ENCODE results near the gene EPN1. TPM values are rescaled to one million over a fixed set of nuclear protein-coding genes. Genes with fewer than 3 reads are reported as not detected.

The EPN1 gene
- total and polyA plus RNA-seq, 5 donors from 2014 or later: 6.3 to 46.1 (median 8.1) TPM

DNA sequence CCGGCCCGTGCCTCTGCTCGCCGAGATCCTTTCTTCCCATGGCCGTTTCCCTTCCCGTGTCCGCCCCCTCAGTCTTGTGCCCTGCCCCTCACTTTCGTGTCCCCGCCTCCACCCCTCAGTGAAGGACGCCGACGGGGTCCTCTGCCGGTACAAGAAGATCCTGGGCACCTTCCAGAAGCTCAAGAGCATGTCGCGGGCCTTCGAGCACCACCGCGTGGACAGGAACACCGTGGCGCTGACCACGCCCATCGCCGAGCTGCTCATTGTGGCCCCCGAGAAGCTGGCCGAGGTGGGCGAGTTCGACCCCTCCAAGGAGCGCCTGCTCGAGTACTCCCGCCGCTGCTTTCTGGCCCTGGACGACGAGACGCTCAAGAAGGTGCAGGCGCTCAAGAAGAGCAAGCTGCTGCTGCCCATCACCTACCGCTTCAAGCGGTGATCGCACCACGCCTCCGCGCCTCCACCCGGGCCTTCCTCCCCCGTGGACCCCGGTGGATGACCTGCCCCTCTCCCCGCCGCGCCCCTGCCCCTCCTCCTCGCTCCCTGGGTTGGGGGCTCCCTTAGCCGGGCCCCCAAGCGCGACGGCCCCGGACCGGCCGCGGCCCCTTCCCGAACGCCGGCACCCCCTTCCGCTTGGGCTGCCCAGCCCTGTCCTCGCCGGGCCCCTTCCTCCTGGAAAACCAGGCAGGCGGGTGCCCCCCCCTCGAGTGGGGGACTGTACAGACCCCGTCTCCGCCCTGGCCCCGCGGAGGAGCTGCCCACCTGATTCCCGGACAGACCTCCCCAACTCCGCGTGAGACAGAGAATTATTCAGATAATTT, 22.5 kb upstream of the EPN1 start:
- H3K27ac ChIP-seq (ENCODE audit: insufficient read depth, low read length, poor library complexity, severe bottlenecking): peak overlapping the region; percentile 100

DNA sequence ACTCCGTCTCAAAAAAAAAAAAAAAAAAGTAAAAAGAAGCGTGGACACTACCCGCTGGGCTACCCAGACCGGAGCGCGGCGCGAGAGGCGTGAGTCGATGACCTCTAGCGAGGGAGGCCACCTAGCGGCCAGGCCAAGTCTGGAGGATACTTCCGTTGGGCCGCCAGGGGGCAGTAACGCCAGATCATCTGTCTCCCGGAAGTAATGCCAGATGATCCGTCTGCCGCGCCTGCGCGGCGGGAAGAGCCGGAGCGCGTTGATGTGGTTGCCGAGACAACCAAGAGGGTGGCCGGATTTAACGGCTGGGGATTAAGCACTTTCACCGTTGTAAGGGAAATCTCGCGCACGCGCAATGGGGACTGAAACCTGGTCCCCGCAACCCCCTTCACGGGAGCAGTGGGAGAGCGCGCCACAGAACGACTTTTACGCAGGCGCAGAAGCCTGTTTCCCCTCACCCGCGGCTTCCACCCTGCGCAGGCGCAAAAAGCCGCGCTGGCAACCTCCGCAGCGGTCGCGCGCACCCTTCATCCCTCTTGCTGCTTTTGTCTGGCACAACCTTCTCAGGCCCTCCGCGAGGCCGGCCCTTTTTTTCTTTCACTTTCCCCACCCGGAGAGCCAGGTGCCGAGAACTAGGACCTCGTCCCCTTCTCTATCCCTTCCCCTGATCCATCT, 21.2 kb upstream of the EPN1 start:
- peaks cover 0 to 2% (median 0%) of the 10 kb centered on the region in 7 donors for H3K9me3 Mint-ChIP-seq
- H3K27ac Mint-ChIP-seq: peak overlapping the region; percentile 98 to 99 (median 98)
- H3K27me3 Mint-ChIP-seq: peaks cover 14% of the 10 kb centered on the region
- peaks cover 39% of the 10 kb centered on the region for H3K4me1 ChIP-seq (ENCODE audit: control insufficient read depth, insufficient read depth, low read length, poor library complexity, severe bottlenecking)
- ATAC-seq (ENCODE audit: low read depth in 2 of 2): peak; percentile 48 to 55
- H3K27ac ChIP-seq (ENCODE audit: insufficient read depth, low read length, poor library complexity, severe bottlenecking): peak overlapping the region; percentile 100
- no peaks in the 10 kb centered on the region for H3K9me3 ChIP-seq (ENCODE audit: control insufficient read depth in 2 of 2, low read length in 2 of 2)
- peaks cover 12% of the 10 kb centered on the region for H3K36me3 Mint-ChIP-seq
- no peaks in the 10 kb centered on the region for H3K27me3 ChIP-seq (ENCODE audit: control insufficient read depth, insufficient read depth, low read length)
- H3K36me3 ChIP-seq (ENCODE audit: control insufficient read depth, insufficient read depth, low read length): peaks cover 5% of the 10 kb centered on the region
- H3K4me1 Mint-ChIP-seq: peaks cover 7 to 49% (median 29%) of the 10 kb centered on the region in 4 donors
- H3K4me3 Mint-ChIP-seq: peak overlapping the region; percentile 91 to 97 (median 94)
- peak overlapping the region; percentile 85 for H3K4me3 ChIP-seq (ENCODE audit: low read depth, low read length)
- peak; percentile 99 for DNase-seq

More for the DNA sequence above, 22.5 kb upstream of the EPN1 start:
- Mint-ChIP-seq H3K36me3 (peaks cover 7% of the 10 kb centered on the region), H3K27me3 (peaks cover 14% of the 10 kb centered on the region), H3K4me3 (peak overlapping the region in 1 of 4 donors; percentile 13), H3K4me1 (peaks cover 3 to 44% (median 22%) of the 10 kb centered on the region in 4 donors), H3K27ac (no peak overlapping the region), H3K9me3 (peaks cover 0 to 2% (median 0%) of the 10 kb centered on the region in 7 donors)
- no peak overlapping the region for H3K4me3 ChIP-seq (ENCODE audit: low read depth, low read length)
- ATAC-seq (ENCODE audit: low read depth in 2 of 2) (no peak), DNase-seq (no peak)
- peaks cover 38% of the 10 kb centered on the region for H3K4me1 ChIP-seq (ENCODE audit: control insufficient read depth, insufficient read depth, low read length, poor library complexity, severe bottlenecking)
- no peaks in the 10 kb centered on the region for H3K9me3 ChIP-seq (ENCODE audit: control insufficient read depth in 2 of 2, low read length in 2 of 2)
- H3K36me3 ChIP-seq (ENCODE audit: control insufficient read depth, insufficient read depth, low read length): no peaks in the 10 kb centered on the region
- H3K27me3 ChIP-seq (ENCODE audit: control insufficient read depth, insufficient read depth, low read length): no peaks in the 10 kb centered on the region

GRCh38 chr19:55654323-55654867, 20.6 kb upstream of the EPN1 start:
- Mint-ChIP-seq H3K4me1 (peaks cover 7 to 50% (median 31%) of the 10 kb centered on the region in 4 donors), H3K27ac (peak overlapping the region; percentile 98 to 99 (median 98)), H3K36me3 (peaks cover 14% of the 10 kb centered on the region), H3K9me3 (peaks cover 0 to 2% (median 0%) of the 10 kb centered on the region in 7 donors), H3K4me3 (peak overlapping the region; percentile 91 to 97 (median 94)), H3K27me3 (peaks cover 14% of the 10 kb centered on the region)
- H3K27ac ChIP-seq (ENCODE audit: insufficient read depth, low read length, poor library complexity, severe bottlenecking): peak overlapping the region; percentile 100
- H3K36me3 ChIP-seq (ENCODE audit: control insufficient read depth, insufficient read depth, low read length): peaks cover 10% of the 10 kb centered on the region
- peak; percentile 78 to 80 for ATAC-seq (ENCODE audit: low read depth in 2 of 2)
- peak overlapping the region; percentile 85 for H3K4me3 ChIP-seq (ENCODE audit: low read depth, low read length)
- H3K4me1 ChIP-seq (ENCODE audit: control insufficient read depth, insufficient read depth, low read length, poor library complexity, severe bottlenecking): peaks cover 40% of the 10 kb centered on the region
- H3K27me3 ChIP-seq (ENCODE audit: control insufficient read depth, insufficient read depth, low read length): no peaks in the 10 kb centered on the region
- peak; percentile 99 to 100 (median 100) for DNase-seq
- no peaks in the 10 kb centered on the region for H3K9me3 ChIP-seq (ENCODE audit: control insufficient read depth in 2 of 2, low read length in 2 of 2)

GRCh38 chr19:55654868-55655647, 20.0 kb upstream of the EPN1 start, which contains the start of gene U2AF2:
TSS of gene U2AF2 (plus strand) at chr19:55655035. CDS start at chr19:55655105, 70 bp downstream.
- DNase-seq (peak; percentile 89 to 95 (median 92)), ATAC-seq (ENCODE audit: low read depth in 2 of 2) (peak in 1 of 2 donors; percentile 4)
- no peaks in the 10 kb centered on the region for H3K27me3 ChIP-seq (ENCODE audit: control insufficient read depth, insufficient read depth, low read length)
- Mint-ChIP-seq H3K4me3 (peak within 1 kb of the TSS; percentile 91 to 97 (median 94)), H3K36me3 (peaks cover 19% of the 10 kb centered on the region), H3K4me1 (peaks cover 7 to 50% (median 34%) of the 10 kb centered on the region in 4 donors), H3K9me3 (peaks cover 0 to 2% (median 0%) of the 10 kb centered on the region in 7 donors), H3K27me3 (peaks cover 14% of the 10 kb centered on the region), H3K27ac (peak within 1 kb of the TSS; percentile 98 to 99 (median 98))
- H3K4me3 ChIP-seq (ENCODE audit: low read depth, low read length): peak within 1 kb of the TSS; percentile 93
- peak within 1 kb of the TSS; percentile 100 for H3K27ac ChIP-seq (ENCODE audit: insufficient read depth, low read length, poor library complexity, severe bottlenecking)
- no peaks in the 10 kb centered on the region for H3K9me3 ChIP-seq (ENCODE audit: control insufficient read depth in 2 of 2, low read length in 2 of 2)
- peaks cover 17% of the 10 kb centered on the region for H3K36me3 ChIP-seq (ENCODE audit: control insufficient read depth, insufficient read depth, low read length)
- H3K4me1 ChIP-seq (ENCODE audit: control insufficient read depth, insufficient read depth, low read length, poor library complexity, severe bottlenecking): peaks cover 46% of the 10 kb centered on the region

- peaks cover 19% of the 10 kb centered on the region for H3K36me3 Mint-ChIP-seq
These were observed 19.4 kb upstream of the EPN1 start for GRCh38 chr19:55655648-55656040.

DNA sequence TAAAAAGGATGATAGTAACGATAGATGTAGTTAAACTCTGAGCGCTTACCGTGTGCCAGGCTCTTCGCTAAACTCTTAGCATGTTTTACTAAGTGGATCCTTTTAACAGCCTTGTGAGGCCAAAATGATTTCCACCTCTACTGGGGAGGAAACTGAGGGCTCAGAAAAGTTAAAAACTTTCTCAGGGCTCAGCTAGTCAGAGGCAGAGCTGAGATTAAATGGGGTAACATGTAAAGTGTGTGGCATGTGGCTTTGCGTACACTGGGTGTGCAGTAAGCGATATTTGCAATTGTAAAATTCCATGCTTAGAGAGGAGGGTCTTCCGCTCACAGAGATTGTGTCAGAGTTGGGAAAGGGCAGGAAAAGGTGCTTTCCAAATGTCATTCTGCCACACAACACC, 18.5 kb upstream of the EPN1 start:
- Mint-ChIP-seq H3K27ac (peak overlapping the region in 2 of 3 donors; percentile 98), H3K4me3 (peak overlapping the region; percentile 91 to 97 (median 94)), H3K4me1 (peaks cover 7 to 52% (median 34%) of the 10 kb centered on the region in 4 donors), H3K27me3 (peaks cover 14% of the 10 kb centered on the region), H3K9me3 (peaks cover 0 to 2% (median 0%) of the 10 kb centered on the region in 7 donors), H3K36me3 (peaks cover 19% of the 10 kb centered on the region)
- H3K9me3 ChIP-seq (ENCODE audit: control insufficient read depth in 2 of 2, low read length in 2 of 2): no peaks in the 10 kb centered on the region
- peak overlapping the region; percentile 100 for H3K27ac ChIP-seq (ENCODE audit: insufficient read depth, low read length, poor library complexity, severe bottlenecking)
- peak overlapping the region; percentile 93 for H3K4me3 ChIP-seq (ENCODE audit: low read depth, low read length)
- no peaks in the 10 kb centered on the region for H3K27me3 ChIP-seq (ENCODE audit: control insufficient read depth, insufficient read depth, low read length)
- DNase-seq (no peak), ATAC-seq (ENCODE audit: low read depth in 2 of 2) (no peak)
- peaks cover 50% of the 10 kb centered on the region for H3K4me1 ChIP-seq (ENCODE audit: control insufficient read depth, insufficient read depth, low read length, poor library complexity, severe bottlenecking)
- H3K36me3 ChIP-seq (ENCODE audit: control insufficient read depth, insufficient read depth, low read length): peaks cover 30% of the 10 kb centered on the region

More at GRCh38 chr19:55655648-55656040, 19.4 kb upstream of the EPN1 start:
- no peaks in the 10 kb centered on the region for H3K9me3 ChIP-seq (ENCODE audit: control insufficient read depth in 2 of 2, low read length in 2 of 2)
- peaks cover 7 to 49% (median 34%) of the 10 kb centered on the region in 4 donors for H3K4me1 Mint-ChIP-seq
- peaks cover 46% of the 10 kb centered on the region for H3K4me1 ChIP-seq (ENCODE audit: control insufficient read depth, insufficient read depth, low read length, poor library complexity, severe bottlenecking)
- DNase-seq: no peak
- peak overlapping the region; percentile 93 for H3K4me3 ChIP-seq (ENCODE audit: low read depth, low read length)
- no peak for ATAC-seq (ENCODE audit: low read depth in 2 of 2)
- H3K27ac ChIP-seq (ENCODE audit: insufficient read depth, low read length, poor library complexity, severe bottlenecking): peak overlapping the region; percentile 100
- peak overlapping the region; percentile 91 to 97 (median 94) for H3K4me3 Mint-ChIP-seq
- H3K27me3 ChIP-seq (ENCODE audit: control insufficient read depth, insufficient read depth, low read length): no peaks in the 10 kb centered on the region
- H3K27me3 Mint-ChIP-seq: peaks cover 14% of the 10 kb centered on the region
- peaks cover 0 to 2% (median 0%) of the 10 kb centered on the region in 7 donors for H3K9me3 Mint-ChIP-seq
- H3K36me3 ChIP-seq (ENCODE audit: control insufficient read depth, insufficient read depth, low read length): peaks cover 21% of the 10 kb centered on the region
- peak overlapping the region; percentile 97 to 98 (median 98) for H3K27ac Mint-ChIP-seq

Data from CD4-positive, CD25-positive, alpha-beta regulatory T cell (primary cell).